Esophagus squamous epithelium (tissue), 4 donors: ENCODE measurements around the gene VGLL1.

Experiments
- POLR2A ChIP-seq, 4 donors: fragments of 450-650 bp; IDR thresholded peaks; one replicate each; pipeline ENCODE4 v1.6.1; 2017; ENCODE audit warnings: antibody characterized with exemption in 4 of 4, mild to moderate bottlenecking in 4 of 4, moderate library complexity in 3 of 4
- TF ChIP-seq, protein P1 (sequence below), 6 experiments: fragments of 450-650 bp in 4 of 6; fragments of 200-600 bp in 2 of 6; sonication (generic) in 2 of 6; IDR thresholded peaks; one replicate each; pipeline ENCODE4 v1.5.1; 2016 to 2019; ENCODE audit warnings: antibody characterized with exemption in 6 of 6, mild to moderate bottlenecking in 4 of 6, moderate library complexity in 4 of 6

DNA sequence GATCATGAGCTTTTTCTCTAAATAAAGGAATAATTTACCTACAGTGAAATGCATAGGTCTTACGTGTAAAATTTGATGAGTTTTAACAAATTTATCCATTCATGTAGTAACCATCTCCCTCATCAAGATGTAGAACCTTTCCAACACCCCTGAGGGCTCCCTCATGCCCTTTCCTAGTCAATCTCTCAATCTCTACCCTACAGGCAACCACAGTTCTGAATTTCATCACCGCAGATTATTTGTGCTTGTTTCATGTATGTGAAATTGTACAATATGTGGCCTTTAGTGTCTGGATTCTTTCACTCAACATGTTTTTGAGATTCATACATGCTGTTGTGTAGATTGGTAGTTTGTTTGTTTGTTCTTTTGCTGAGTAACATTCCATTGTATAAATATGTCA, 2.1 kb downstream of the VGLL1 start:
- TF ChIP-seq, protein P1, sequence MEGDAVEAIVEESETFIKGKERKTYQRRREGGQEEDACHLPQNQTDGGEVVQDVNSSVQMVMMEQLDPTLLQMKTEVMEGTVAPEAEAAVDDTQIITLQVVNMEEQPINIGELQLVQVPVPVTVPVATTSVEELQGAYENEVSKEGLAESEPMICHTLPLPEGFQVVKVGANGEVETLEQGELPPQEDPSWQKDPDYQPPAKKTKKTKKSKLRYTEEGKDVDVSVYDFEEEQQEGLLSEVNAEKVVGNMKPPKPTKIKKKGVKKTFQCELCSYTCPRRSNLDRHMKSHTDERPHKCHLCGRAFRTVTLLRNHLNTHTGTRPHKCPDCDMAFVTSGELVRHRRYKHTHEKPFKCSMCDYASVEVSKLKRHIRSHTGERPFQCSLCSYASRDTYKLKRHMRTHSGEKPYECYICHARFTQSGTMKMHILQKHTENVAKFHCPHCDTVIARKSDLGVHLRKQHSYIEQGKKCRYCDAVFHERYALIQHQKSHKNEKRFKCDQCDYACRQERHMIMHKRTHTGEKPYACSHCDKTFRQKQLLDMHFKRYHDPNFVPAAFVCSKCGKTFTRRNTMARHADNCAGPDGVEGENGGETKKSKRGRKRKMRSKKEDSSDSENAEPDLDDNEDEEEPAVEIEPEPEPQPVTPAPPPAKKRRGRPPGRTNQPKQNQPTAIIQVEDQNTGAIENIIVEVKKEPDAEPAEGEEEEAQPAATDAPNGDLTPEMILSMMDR (IDR thresholded peaks at IDR 0.05): no peak
- no peak for TF ChIP-seq POLR2A (IDR thresholded peaks at IDR 0.05)
